Activated CD4-positive, alpha-beta T cell treated with anti-CD3 and anti-CD28 coated beads for 36 hours (primary cell): ENCODE results near the gene NDRG4. TPM values are rescaled to one million over a fixed set of nuclear protein-coding genes. Genes with fewer than 3 reads are reported as not detected.

Experiments
- ATAC-seq: fragments of 200-7000 bp; cut with Tn5 transposase; one replicate; pipeline ENCODE4 v1.10.0; 2021; ENCODE audit warnings: mild to moderate bottlenecking, moderate library complexity
- CTCF ChIA-PET: fragments of 350-600 bp; sonication (Branson Sonifier 250); formaldehyde crosslinking; loops from one replicate; lab custom pipeline; 2021; ENCODE audit warnings: antibody characterized with exemption; lab: Charles Lee
- POLR2A ChIA-PET: fragments of 350-600 bp; sonication (Branson Sonifier 250); formaldehyde crosslinking; loops from one replicate; lab custom pipeline; 2021; ENCODE audit warnings: antibody characterized with exemption, inconsistent platforms; lab: Charles Lee
- DNase-seq: peaks from one replicate; pipeline ENCODE4 v3.0.0-alpha.2; 2020
- H3K27ac Mint-ChIP-seq: one replicate; pipeline ENCODE4 v1.8.0; 2021; ENCODE audit warnings: mixed read lengths
- H3K27me3 Mint-ChIP-seq: one replicate; pipeline ENCODE4 v1.8.0; 2021; ENCODE audit warnings: mixed read lengths
- H3K36me3 Mint-ChIP-seq: one replicate; pipeline ENCODE4 v1.8.0; 2021; ENCODE audit warnings: low read depth, mixed read lengths
- H3K4me1 Mint-ChIP-seq: one replicate; pipeline ENCODE4 v1.8.0; 2021; ENCODE audit warnings: mixed read lengths
- H3K4me3 Mint-ChIP-seq: one replicate; pipeline ENCODE4 v1.8.0; 2021; ENCODE audit warnings: mild to moderate bottlenecking, moderate library complexity, mixed read lengths
- H3K9me3 Mint-ChIP-seq: one replicate; pipeline ENCODE4 v1.8.0; 2021; ENCODE audit warnings: low read depth, mixed read lengths
- intact Hi-C, 2 experiments: fragments of 100-400 bp; cut with DNase I in 1 of 2; cut with micrococcal nuclease in 1 of 2; formaldehyde crosslinking; loops; one replicate each; pipeline versions ENCODE4 v1.14.2 to v1.15.1; 2022 to 2024; cut with DNase I, micrococcal nuclease
- total RNA-seq, 2 experiments: library from RNA; stranded (reverse); gene quantifications; one replicate each; pipeline ENCODE4 v1.2.3, GENCODE V29; 2021

The NDRG4 gene
- total RNA-seq, 2 experiments from 2014 or later, result 6.9 to 7.2 TPM

DNA sequence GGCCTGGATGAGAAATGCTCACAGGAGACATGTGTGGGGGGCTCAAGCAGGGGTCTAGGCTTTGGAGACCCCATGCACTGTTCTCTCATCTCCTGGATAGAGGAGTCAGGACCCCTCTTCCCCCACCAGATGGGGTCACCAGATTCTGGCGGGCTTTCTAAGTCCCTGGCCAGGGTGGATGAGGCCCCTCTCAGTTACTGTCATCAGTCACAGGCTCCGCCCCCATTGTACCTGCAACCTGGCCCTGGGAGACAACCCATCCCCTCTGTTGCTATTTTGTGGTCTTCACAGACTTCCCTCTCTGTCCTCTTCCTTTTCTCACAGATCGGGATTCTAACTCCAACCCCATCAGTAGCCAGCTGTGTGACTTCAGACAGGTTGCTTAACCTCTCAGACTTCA, 33.5 kb upstream of the NDRG4 start:
- DNase-seq (no peak), ATAC-seq (no peak)
- ChIA-PET POLR2A (no interaction called here), CTCF (interaction anchor here (1.5 kb wide), 1 partner anchor 129 kb away, joined by 3 read pairs; no protein-coding TSS in a partner anchor)
- H3K27ac Mint-ChIP-seq, result no peak overlapping the region
- H3K4me1 Mint-ChIP-seq, result peaks cover 3% of the 10 kb centered on the region
- no peaks in the 10 kb centered on the region for H3K9me3 Mint-ChIP-seq
- intact Hi-C loops, result no loop called here
- H3K4me3 Mint-ChIP-seq, result no peak overlapping the region
- H3K36me3 Mint-ChIP-seq, result no peaks in the 10 kb centered on the region
- H3K27me3 Mint-ChIP-seq, result peaks cover 44% of the 10 kb centered on the region

DNA sequence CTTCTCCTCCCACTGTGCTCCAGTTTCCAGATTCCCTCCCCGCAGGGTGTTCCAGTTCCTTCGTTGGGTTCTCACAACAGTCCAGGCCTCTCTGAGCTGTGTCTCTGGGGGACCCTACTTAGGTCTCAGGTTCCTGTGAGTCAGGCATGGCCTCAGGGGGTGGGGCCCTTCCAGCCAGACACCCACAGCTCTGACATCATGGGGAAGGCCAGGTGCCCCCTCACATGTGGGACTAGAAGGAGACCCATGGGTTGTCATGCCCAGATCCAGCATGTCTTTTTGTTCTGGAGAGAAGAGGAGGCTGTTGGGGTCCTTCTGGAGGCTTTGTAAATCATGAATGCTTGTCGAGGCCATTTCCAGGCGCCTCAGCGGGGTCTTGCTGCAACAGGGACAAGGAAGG, 32.0 kb upstream of the NDRG4 start:
- Mint-ChIP-seq H3K4me3 (no peak overlapping the region), H3K27me3 (peaks cover 34% of the 10 kb centered on the region), H3K36me3 (no peaks in the 10 kb centered on the region), H3K4me1 (peaks cover 3% of the 10 kb centered on the region), H3K9me3 (no peaks in the 10 kb centered on the region), H3K27ac (no peak overlapping the region)
- DNase-seq, result no peak
- ATAC-seq, result no peak
- intact Hi-C loops, result no loop called here
- ChIA-PET POLR2A (no interaction called here), CTCF (no interaction called here)

DNA sequence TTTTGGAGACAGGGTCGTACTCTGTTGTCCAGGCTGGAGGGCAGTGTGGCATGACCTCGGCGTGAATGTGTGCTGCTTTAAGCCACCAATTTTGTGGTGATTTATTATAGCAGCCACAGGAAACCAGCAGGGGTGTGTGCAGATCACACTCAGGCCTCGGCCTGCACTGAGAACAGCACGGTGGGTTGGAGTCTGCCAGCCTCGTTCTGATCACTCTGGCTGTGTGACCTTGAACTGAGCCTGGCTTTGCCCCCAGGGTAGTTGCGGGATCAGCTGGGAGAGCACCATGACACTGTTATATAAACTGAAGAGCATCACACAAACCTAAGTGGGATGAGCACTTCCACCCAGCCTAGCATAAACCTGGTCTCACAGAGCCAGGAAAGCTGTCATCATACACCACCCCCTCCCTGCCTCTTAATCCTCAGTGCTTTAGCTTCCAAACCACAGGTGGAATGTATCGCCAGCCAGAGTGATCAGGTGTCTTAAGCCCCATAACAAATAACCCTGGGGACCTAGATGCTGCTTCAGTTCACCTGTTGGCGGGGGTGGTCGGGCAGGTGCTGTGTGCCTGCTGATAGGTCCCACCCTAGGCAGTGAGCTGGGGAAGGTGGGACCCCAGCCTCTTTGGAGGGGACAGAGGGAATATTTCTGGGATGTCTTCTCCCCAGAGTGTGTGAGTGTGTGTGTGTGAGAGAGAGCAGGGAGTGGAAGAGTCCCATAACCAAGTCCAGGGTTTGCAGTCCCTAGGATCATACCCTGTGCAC, 28.6 kb upstream of the NDRG4 start:
- intact Hi-C loops, result no loop called here
- Mint-ChIP-seq H3K36me3 (no peaks in the 10 kb centered on the region), H3K4me1 (no peaks in the 10 kb centered on the region), H3K4me3 (no peak overlapping the region), H3K9me3 (no peaks in the 10 kb centered on the region), H3K27ac (no peak overlapping the region), H3K27me3 (peaks cover 28% of the 10 kb centered on the region)
- ATAC-seq, result no peak
- ChIA-PET POLR2A (no interaction called here), CTCF (interaction anchor here (0.5 to 1.4 kb wide), 5 partner anchors 12 to 109 kb away, joined by 3 to 6 read pairs (median 3); no protein-coding TSS in a partner anchor)
- no peak for DNase-seq

DNA sequence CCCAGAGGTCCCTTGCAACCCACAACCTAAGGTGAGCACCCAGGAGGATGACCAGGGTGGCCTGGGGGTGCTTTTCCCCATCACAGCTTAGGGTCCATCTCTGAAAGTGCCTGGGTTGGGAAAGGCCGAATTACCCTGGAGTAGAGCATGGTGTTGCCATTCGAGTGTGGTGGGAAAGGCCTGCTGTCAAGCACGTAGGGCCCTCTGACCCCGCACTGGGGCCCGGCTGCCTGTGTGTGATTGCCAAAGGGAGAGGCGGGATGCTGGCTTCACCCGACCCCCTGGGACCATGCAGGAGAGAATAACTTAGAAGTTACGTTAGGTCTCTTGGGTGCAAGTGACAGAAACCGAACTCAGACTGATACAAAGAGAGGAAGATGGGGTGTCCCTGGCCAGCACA, 27.7 kb upstream of the NDRG4 start:
- ATAC-seq (no peak), DNase-seq (no peak)
- intact Hi-C loops, result no loop called here
- no peak overlapping the region for H3K27ac Mint-ChIP-seq
- ChIA-PET POLR2A (no interaction called here), CTCF (interaction anchor here (0.5 to 1.5 kb wide), 3 partner anchors 40 to 136 kb away, joined by 3 to 4 read pairs (median 3); no protein-coding TSS in a partner anchor)
- no peaks in the 10 kb centered on the region for H3K4me1 Mint-ChIP-seq
- peaks cover 22% of the 10 kb centered on the region for H3K27me3 Mint-ChIP-seq
- H3K4me3 Mint-ChIP-seq, result no peak overlapping the region
- no peaks in the 10 kb centered on the region for H3K9me3 Mint-ChIP-seq
- H3K36me3 Mint-ChIP-seq, result no peaks in the 10 kb centered on the region

GRCh38 chr16:58472827-58473226, 27.1 kb upstream of the NDRG4 start:
- POLR2A ChIA-PET, result no interaction called here
- DNase-seq, result no peak
- H3K36me3 Mint-ChIP-seq, result no peaks in the 10 kb centered on the region
- H3K9me3 Mint-ChIP-seq, result no peaks in the 10 kb centered on the region
- H3K27ac Mint-ChIP-seq, result no peak overlapping the region
- H3K27me3 Mint-ChIP-seq, result peaks cover 18% of the 10 kb centered on the region
- H3K4me1 Mint-ChIP-seq, result no peaks in the 10 kb centered on the region
- no peak overlapping the region for H3K4me3 Mint-ChIP-seq
- ATAC-seq, result no peak
- CTCF ChIA-PET, result interaction anchor here (0.7 to 1.5 kb wide), 3 partner anchors 37 to 137 kb away, joined by 3 to 4 read pairs (median 3); no protein-coding TSS in a partner anchor
- intact Hi-C loops, result no loop called here

DNA sequence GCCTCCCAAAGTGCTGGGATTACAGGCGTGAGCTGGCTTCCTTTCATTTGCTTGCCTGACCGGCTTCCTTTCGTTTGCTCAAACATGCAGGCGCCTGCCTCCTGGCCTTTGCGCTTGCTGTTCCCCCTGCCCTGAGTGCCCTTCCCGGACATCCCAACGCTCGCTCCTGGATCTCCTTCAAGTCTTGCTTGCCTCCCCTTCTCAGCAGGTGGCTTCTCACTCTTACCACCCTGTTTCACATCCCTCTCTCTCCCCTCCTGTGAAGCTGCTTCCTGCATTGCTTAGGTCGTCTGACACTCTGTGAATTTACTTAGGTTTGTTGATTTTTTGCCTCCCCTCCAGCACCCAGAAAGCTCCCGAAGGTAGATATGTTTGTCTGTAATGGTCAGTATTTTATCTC, 25.6 kb upstream of the NDRG4 start:
- ATAC-seq (no peak), DNase-seq (no peak)
- intact Hi-C loops, result no loop called here
- ChIA-PET POLR2A (no interaction called here), CTCF (interaction anchor here (0.9 to 1.4 kb wide), 3 partner anchors 15 to 282 kb away, joined by 3 read pairs; no protein-coding TSS in a partner anchor)
- H3K9me3 Mint-ChIP-seq, result no peaks in the 10 kb centered on the region
- H3K36me3 Mint-ChIP-seq, result no peaks in the 10 kb centered on the region
- H3K27ac Mint-ChIP-seq, result no peak overlapping the region
- no peak overlapping the region for H3K4me3 Mint-ChIP-seq
- no peaks in the 10 kb centered on the region for H3K4me1 Mint-ChIP-seq
- peaks cover 7% of the 10 kb centered on the region for H3K27me3 Mint-ChIP-seq

DNA sequence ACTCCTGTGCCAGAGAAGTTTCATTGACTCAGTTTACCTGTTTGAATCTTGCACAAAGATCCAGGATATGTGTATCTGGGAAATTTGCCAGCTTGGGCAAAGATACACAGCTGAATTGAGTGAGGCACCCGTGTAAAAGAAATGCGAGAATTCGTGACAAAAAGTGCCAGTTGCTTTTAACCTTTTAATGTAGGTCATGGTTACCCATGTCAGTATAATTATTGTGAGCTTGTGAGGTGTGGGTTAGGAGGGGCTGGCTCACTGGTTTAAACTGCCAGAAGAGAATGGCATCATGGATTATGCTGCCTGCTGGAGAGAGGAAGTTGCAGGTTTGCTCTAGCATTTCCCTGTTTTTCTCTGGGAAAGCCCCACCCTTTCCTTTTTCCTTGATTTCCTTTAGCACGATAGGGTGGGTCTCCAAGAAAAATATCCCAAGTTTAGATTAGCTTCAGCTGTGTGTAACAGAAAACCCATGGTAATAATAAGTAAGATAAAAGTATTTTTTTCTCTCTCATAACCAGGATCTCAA, 24.8 kb upstream of the NDRG4 start:
- H3K27ac Mint-ChIP-seq, result no peak overlapping the region
- intact Hi-C loops, result no loop called here
- ATAC-seq, result no peak
- peaks cover 7% of the 10 kb centered on the region for H3K27me3 Mint-ChIP-seq
- POLR2A ChIA-PET, result no interaction called here
- CTCF ChIA-PET, result interaction anchor here (1.4 kb wide), 1 partner anchor 138 kb away, joined by 3 read pairs; no protein-coding TSS in a partner anchor
- H3K9me3 Mint-ChIP-seq, result no peaks in the 10 kb centered on the region
- H3K36me3 Mint-ChIP-seq, result no peaks in the 10 kb centered on the region
- no peak overlapping the region for H3K4me3 Mint-ChIP-seq
- no peaks in the 10 kb centered on the region for H3K4me1 Mint-ChIP-seq
- no peak for DNase-seq

GRCh38 chr16:58476791-58477190, 23.2 kb upstream of the NDRG4 start:
- Mint-ChIP-seq H3K4me1 (no peaks in the 10 kb centered on the region), H3K27ac (no peak overlapping the region), H3K4me3 (no peak overlapping the region), H3K27me3 (peaks cover 9% of the 10 kb centered on the region), H3K9me3 (no peaks in the 10 kb centered on the region), H3K36me3 (no peaks in the 10 kb centered on the region)
- ChIA-PET POLR2A (no interaction called here), CTCF (interaction anchor here (2.3 kb wide), 1 partner anchor 141 kb away, joined by 7 read pairs; no protein-coding TSS in a partner anchor)
- ATAC-seq, result no peak
- no peak for DNase-seq
- intact Hi-C loops, result no loop called here

- Mint-ChIP-seq H3K9me3 (no peaks in the 10 kb centered on the region), H3K4me1 (no peaks in the 10 kb centered on the region), H3K36me3 (no peaks in the 10 kb centered on the region), H3K27ac (no peak overlapping the region), H3K4me3 (no peak overlapping the region), H3K27me3 (peaks cover 7% of the 10 kb centered on the region)
- CTCF ChIA-PET, result interaction anchor here (1.3 kb wide), 1 partner anchor 9 kb away, joined by 7 read pairs; no protein-coding TSS in a partner anchor
- ATAC-seq, result no peak
- DNase-seq, result no peak
- POLR2A ChIA-PET, result no interaction called here
- intact Hi-C loops, result no loop called here
Observed at GRCh38 chr16:58478427-58478826, 21.5 kb upstream of the NDRG4 start.

DNA sequence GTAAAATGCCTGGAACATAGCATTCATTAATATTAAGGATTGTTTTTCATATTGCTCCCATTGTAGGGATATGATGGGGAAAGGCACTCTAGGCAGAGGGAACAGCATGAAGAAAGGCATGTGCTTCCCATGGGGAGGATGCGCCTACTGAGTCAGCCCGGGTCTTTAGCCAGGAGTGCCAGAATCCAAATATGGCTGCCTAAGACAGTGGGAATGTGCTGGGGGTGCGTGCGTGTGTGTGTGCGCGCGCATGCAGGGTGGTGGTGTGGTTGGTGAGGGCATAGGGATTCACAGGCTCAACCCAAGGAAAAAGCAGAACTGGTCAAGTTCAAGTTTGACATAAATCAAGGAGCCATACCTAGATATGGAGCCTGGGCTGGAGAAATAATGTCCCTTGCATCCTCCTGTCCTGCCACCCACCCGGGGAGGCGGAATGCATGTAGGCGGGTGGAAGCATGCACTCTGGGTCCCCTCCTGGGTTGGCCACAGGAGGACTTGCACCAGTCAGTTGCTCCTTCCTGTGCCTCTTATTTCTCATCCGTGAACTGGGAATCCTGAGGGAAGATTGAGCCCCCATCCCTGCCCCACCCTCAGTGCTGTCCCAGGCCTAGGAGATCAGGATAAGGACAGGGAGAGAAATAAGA, 18.6 kb upstream of the NDRG4 start:
- Mint-ChIP-seq H3K4me3 (no peak overlapping the region), H3K36me3 (no peaks in the 10 kb centered on the region), H3K27ac (no peak overlapping the region), H3K9me3 (no peaks in the 10 kb centered on the region), H3K27me3 (peaks cover 2% of the 10 kb centered on the region), H3K4me1 (no peaks in the 10 kb centered on the region)
- ChIA-PET CTCF (interaction anchor here (0.5 to 0.6 kb wide), 3 partner anchors 18 to 361 kb away, joined by 3 to 4 read pairs (median 3); no protein-coding TSS in a partner anchor), POLR2A (no interaction called here)
- DNase-seq, result no peak
- intact Hi-C loops, result no loop called here
- ATAC-seq, result no peak

- ChIA-PET CTCF (interaction anchor here (1.9 kb wide), 1 partner anchor 145 kb away, joined by 5 read pairs; no protein-coding TSS in a partner anchor), POLR2A (no interaction called here)
- Mint-ChIP-seq H3K36me3 (no peaks in the 10 kb centered on the region), H3K9me3 (no peaks in the 10 kb centered on the region), H3K4me3 (no peak overlapping the region), H3K27me3 (peaks cover 2% of the 10 kb centered on the region), H3K4me1 (no peaks in the 10 kb centered on the region), H3K27ac (no peak overlapping the region)
- intact Hi-C loops, result no loop called here
- DNase-seq (no peak), ATAC-seq (no peak)
Observed at GRCh38 chr16:58481931-58482330, 18.0 kb upstream of the NDRG4 start.
